ENCODE data around the gene DGKD.

The DGKD gene

GRCh38 chr2:233343171-233343705 lies 11.1 kb upstream of the DGKD start:
- H3K4me1 ChIP-seq (ENCODE audit: control insufficient read depth in 1 of 2, insufficient read depth in 1 of 2, low read depth in 1 of 2, low read length in 1 of 2) = peaks cover 16 to 18% of the 10 kb centered on the region in 2 experiments
- no peaks in the 10 kb centered on the region for H3K27me3 ChIP-seq
- H3K27ac ChIP-seq = no peak overlapping the region
- no peak overlapping the region for H3K4me3 ChIP-seq (ENCODE audit: low read depth in 1 of 2, low read length in 1 of 2)
- TF ChIP-seq CTCF (IDR thresholded peaks at IDR 0.05) = no peak
- no peaks in the 10 kb centered on the region for H3K9me3 ChIP-seq
- no peaks in the 10 kb centered on the region for H3K36me3 ChIP-seq

GRCh38 chr2:233346376-233346775 lies 7.9 kb upstream of the DGKD start:
- no peaks in the 10 kb centered on the region for H3K27me3 ChIP-seq
- H3K9me3 ChIP-seq = no peaks in the 10 kb centered on the region
- H3K4me1 ChIP-seq (ENCODE audit: control insufficient read depth in 1 of 2, insufficient read depth in 1 of 2, low read depth in 1 of 2, low read length in 1 of 2) = peaks cover 27% of the 10 kb centered on the region in 2 experiments
- H3K36me3 ChIP-seq = no peaks in the 10 kb centered on the region
- no peak overlapping the region for H3K4me3 ChIP-seq (ENCODE audit: low read depth in 1 of 2, low read length in 1 of 2)
- no peak for TF ChIP-seq CTCF (IDR thresholded peaks at IDR 0.05)
- H3K27ac ChIP-seq = no peak overlapping the region

GRCh38 chr2:233346930-233347329 lies 7.4 kb upstream of the DGKD start:
- Histone ChIP-seq H3K4me3 (ENCODE audit: low read depth in 1 of 2, low read length in 1 of 2) (no peak overlapping the region), H3K4me1 (ENCODE audit: control insufficient read depth in 1 of 2, insufficient read depth in 1 of 2, low read depth in 1 of 2, low read length in 1 of 2) (peaks cover 27% of the 10 kb centered on the region in 2 experiments), H3K27ac (no peak overlapping the region), H3K9me3 (no peaks in the 10 kb centered on the region), H3K36me3 (no peaks in the 10 kb centered on the region), H3K27me3 (no peaks in the 10 kb centered on the region)
- no peak for TF ChIP-seq CTCF (IDR thresholded peaks at IDR 0.05)

GRCh38 chr2:233349005-233349998 lies 5.0 kb upstream of the DGKD start:
- Histone ChIP-seq H3K4me3 (ENCODE audit: low read depth in 1 of 2, low read length in 1 of 2) (peak overlapping the region in 1 of 2 experiments; percentile 38), H3K36me3 (no peaks in the 10 kb centered on the region), H3K9me3 (no peaks in the 10 kb centered on the region), H3K27me3 (no peaks in the 10 kb centered on the region), H3K27ac (peak overlapping the region; percentile 73), H3K4me1 (ENCODE audit: control insufficient read depth in 1 of 2, insufficient read depth in 1 of 2, low read depth in 1 of 2, low read length in 1 of 2) (peaks cover 39 to 43% of the 10 kb centered on the region in 2 experiments)
- TF ChIP-seq CTCF (IDR thresholded peaks at IDR 0.05) = no peak

GRCh38 chr2:233350708-233351107 lies 3.6 kb upstream of the DGKD start:
- Histone ChIP-seq H3K36me3 (no peaks in the 10 kb centered on the region), H3K9me3 (no peaks in the 10 kb centered on the region), H3K4me3 (ENCODE audit: low read depth in 1 of 2, low read length in 1 of 2) (no peak overlapping the region), H3K4me1 (ENCODE audit: control insufficient read depth in 1 of 2, insufficient read depth in 1 of 2, low read depth in 1 of 2, low read length in 1 of 2) (peaks cover 47 to 51% of the 10 kb centered on the region in 2 experiments), H3K27ac (no peak overlapping the region), H3K27me3 (no peaks in the 10 kb centered on the region)
- TF ChIP-seq CTCF (IDR thresholded peaks at IDR 0.05) = no peak
